Heart left ventricle (tissue), 16 donors: ENCODE results near the gene PFKP. TPM values are rescaled to one million over a fixed set of nuclear protein-coding genes. Genes with fewer than 3 reads are reported as not detected.
A peak's percentile ranks its signal among the peaks of the same experiment; 100 is the strongest.

Source experiments
- ATAC-seq, 4 donors: fragments of 200-7000 bp; cut with Tn5 transposase; one replicate each; pipeline ENCODE4 v1.9.1; 2020 to 2022; ENCODE audit warnings: moderate library complexity in 4 of 4, mild to moderate bottlenecking in 3 of 4, moderate number of reproducible peaks in 1 of 4
- DNase-seq, 5 donors: peaks; one replicate each; pipeline ENCODE4 v3.0.0-alpha.2; 2020
- H3K27ac ChIP-seq, 12 donors: fragments of 200-600 bp; sonication (generic) in 4 of 12; one replicate each; pipeline versions ENCODE4 v1.5.0 to v1.8.0; 2016 to 2022; ENCODE audit warnings: mild to moderate bottlenecking in 2 of 12
- H3K27me3 ChIP-seq, 9 donors: fragments of 200-600 bp; sonication (generic) in 2 of 9; one replicate each; pipeline versions ENCODE4 v1.5.1 to v1.8.0; 2016 to 2022; ENCODE audit warnings: mild to moderate bottlenecking in 3 of 9
- H3K36me3 ChIP-seq, 9 donors: fragments of 200-600 bp; sonication (generic) in 2 of 9; one replicate each; pipeline versions ENCODE4 v1.5.0 to v1.8.0; 2018 to 2022; ENCODE audit warnings: mild to moderate bottlenecking in 2 of 9
- H3K4me1 ChIP-seq, 12 donors: fragments of 200-600 bp; sonication (generic) in 4 of 12; one replicate each; pipeline versions ENCODE4 v1.5.0 to v1.8.0; 2016 to 2022; ENCODE audit warnings: mild to moderate bottlenecking in 3 of 12
- H3K4me3 ChIP-seq, 12 donors: fragments of 200-600 bp; sonication (generic) in 4 of 12; one replicate each; pipeline versions ENCODE4 v1.5.0 to v1.8.0; 2017 to 2022; ENCODE audit warnings: mild to moderate bottlenecking in 9 of 12, moderate library complexity in 4 of 12
- H3K9me3 ChIP-seq, 12 donors: fragments of 200-600 bp; sonication (generic) in 4 of 12; one replicate each; pipeline versions ENCODE4 v1.5.0 to v1.8.0; 2016 to 2022; ENCODE audit warnings: mild to moderate bottlenecking in 1 of 12
- POLR2A ChIP-seq, 2 donors: fragments of 450-650 bp; IDR thresholded peaks; one replicate each; pipeline ENCODE4 v1.6.1; 2017; ENCODE audit warnings: antibody characterized with exemption in 2 of 2, mild to moderate bottlenecking in 2 of 2, moderate library complexity in 2 of 2
- WGBS, 4 donors: extraction: QIAGEN DNeasy Blood & Tissue Kit in 2 of 4; methylation state at CpG; one replicate each; pipeline versions ENCODE4 v1.1.5 to v1.1.7; 2013 to 2018; 5-methylcytosine and 5-hydroxymethylcytosine counted together
- intact Hi-C, 10 donors: fragments of 100-400 bp; cut with DNase I; formaldehyde crosslinking; loops; one replicate each; pipeline versions ENCODE4 v1.11.1 to v1.14.2; 2022
- polyA plus RNA-seq, 2 donors: library from polyadenylated mRNA; stranded (reverse); fragments of 200-250 nt; gene quantifications; one replicate each; pipeline ENCODE4 v1.2.3, GENCODE V29; 2013
- total RNA-seq, 9 donors: library from RNA; depleted of rRNA in 2 of 9; stranded (reverse); fragments of >200 nt in 2 of 9; fragmentation: NEBNext Ultra II Directional in 3 of 9; extraction: Animal tissue kit (Norgen Biotek cat#: 25700) in 3 of 9; gene quantifications; one replicate each; pipeline versions ENCODE4 v1.1.0 to v1.2.4, GENCODE V29; 2016 to 2023
- TF ChIP-seq, protein P1 (sequence below), 12 donors: fragments of 200-600 bp; sonication (generic) in 4 of 12; IDR thresholded peaks; one replicate each; pipeline versions ENCODE4 v1.5.0 to v1.8.0; 2018 to 2022; ENCODE audit warnings: antibody characterized with exemption in 12 of 12, mild to moderate bottlenecking in 5 of 12
- donor health status: ischemic (EF 13 %, LVEDD 7.1; RV severe dilation, severe dysfunction).
- donor health status: healthy with polysubstance abuse.
- donor health status: DM: no; HTN: yes; CAD: no.
- donor health status: DM: no; HTN: no; CAD: no.
- donor health status: ischemic (EF 25% LVEDD 6.9; RV normal size, moderate dysfunction).
- donor health status: ischemic (EF 25% LVEDD 5.7; RV mildly dilated, moderate dysfunction).
- donor health status: healthy.
- donor health status: DM: yes; HTN: yes; CAD: no.
- donor health status: ischemic (EF 35%, LVEDD 5.7; RV mildly dilated, moderate dysfunction).
- donor health status: nonischemic (EF 11% LVEDD 7.7; RV severe dilation, severe dysfunction).
- donor health status: DM: yes; HTN: yes; CAD: no.
- donor health status: PGD.
- donor health status: ischemic (EF 29% LVEDD 5.4; RV normal size, mild dysfunction).
- donor health status: nonischemic (EF 23%, LVEDD 6.1; RV moderate dilation, normal function).

Gene PFKP
- total and polyA plus RNA-seq, 11 donors = 68.0 to 318 (median 183) TPM

DNA sequence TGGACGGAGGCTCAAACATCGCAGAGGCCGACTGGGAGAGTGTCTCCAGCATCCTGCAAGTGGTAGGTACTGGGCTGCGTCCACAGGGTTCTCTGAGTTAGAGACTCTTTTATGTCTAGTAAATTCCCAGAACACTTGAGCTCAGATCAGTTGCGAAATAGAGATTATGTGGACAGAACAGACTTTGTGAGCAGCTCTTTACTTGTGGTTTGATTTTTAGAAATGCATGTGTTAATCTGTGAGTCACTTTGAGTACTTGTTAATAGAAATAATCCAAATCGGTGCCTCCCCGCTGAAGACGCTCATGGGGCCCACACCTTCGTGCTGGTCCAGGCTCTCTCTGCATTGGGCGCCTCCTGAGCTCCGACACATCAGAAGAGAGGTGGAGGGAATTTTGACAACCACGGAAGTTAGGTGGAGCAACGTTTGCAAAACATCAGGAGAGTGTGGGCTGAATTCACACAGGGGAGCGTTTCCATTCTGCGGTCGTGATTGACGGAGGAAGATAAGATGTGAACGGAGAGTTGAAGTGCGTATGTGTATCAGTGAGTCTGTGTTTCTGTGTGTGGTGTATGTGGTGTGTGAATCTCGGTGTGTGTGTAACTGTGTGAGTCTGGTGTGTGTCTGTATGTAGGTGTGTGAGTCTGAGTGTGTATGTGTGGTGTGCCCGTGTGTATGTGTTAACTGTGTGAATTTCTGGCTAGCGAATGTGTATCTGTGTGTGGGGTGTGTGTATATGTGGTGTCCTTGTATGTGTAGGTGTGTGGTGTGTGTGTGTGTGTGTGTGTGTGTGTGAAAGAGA, 32.1 kb downstream of the PFKP start:
- DNase-seq = no peak
- H3K27ac ChIP-seq = no peak overlapping the region
- peaks cover 0 to 42% (median 17%) of the 10 kb centered on the region in 9 donors for H3K36me3 ChIP-seq
- WGBS, 4 donors = 62 to 77% (median 72%) methylated on average over 22 of the region's 22 CpGs
- H3K4me1 ChIP-seq = peaks cover 0 to 52% (median 30%) of the 10 kb centered on the region in 12 donors
- TF ChIP-seq, protein P1, sequence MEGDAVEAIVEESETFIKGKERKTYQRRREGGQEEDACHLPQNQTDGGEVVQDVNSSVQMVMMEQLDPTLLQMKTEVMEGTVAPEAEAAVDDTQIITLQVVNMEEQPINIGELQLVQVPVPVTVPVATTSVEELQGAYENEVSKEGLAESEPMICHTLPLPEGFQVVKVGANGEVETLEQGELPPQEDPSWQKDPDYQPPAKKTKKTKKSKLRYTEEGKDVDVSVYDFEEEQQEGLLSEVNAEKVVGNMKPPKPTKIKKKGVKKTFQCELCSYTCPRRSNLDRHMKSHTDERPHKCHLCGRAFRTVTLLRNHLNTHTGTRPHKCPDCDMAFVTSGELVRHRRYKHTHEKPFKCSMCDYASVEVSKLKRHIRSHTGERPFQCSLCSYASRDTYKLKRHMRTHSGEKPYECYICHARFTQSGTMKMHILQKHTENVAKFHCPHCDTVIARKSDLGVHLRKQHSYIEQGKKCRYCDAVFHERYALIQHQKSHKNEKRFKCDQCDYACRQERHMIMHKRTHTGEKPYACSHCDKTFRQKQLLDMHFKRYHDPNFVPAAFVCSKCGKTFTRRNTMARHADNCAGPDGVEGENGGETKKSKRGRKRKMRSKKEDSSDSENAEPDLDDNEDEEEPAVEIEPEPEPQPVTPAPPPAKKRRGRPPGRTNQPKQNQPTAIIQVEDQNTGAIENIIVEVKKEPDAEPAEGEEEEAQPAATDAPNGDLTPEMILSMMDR (IDR thresholded peaks at IDR 0.05) = no peak
- TF ChIP-seq POLR2A (IDR thresholded peaks at IDR 0.05) = no peak
- H3K27me3 ChIP-seq = no peaks in the 10 kb centered on the region
- H3K9me3 ChIP-seq = no peaks in the 10 kb centered on the region
- H3K4me3 ChIP-seq = no peak overlapping the region
- peak in 1 of 4 donors; percentile 14 for ATAC-seq
- intact Hi-C loops = no loop called here

GRCh38 chr10:3100093-3100792, 32.9 kb downstream of the PFKP start:
- Histone ChIP-seq H3K27ac (no peak overlapping the region), H3K4me1 (peaks cover 0 to 48% (median 23%) of the 10 kb centered on the region in 12 donors), H3K9me3 (no peaks in the 10 kb centered on the region), H3K4me3 (no peak overlapping the region), H3K36me3 (peaks cover 0 to 50% (median 20%) of the 10 kb centered on the region in 9 donors), H3K27me3 (no peaks in the 10 kb centered on the region)
- DNase-seq (no peak), ATAC-seq (no peak)
- no peak for TF ChIP-seq POLR2A (IDR thresholded peaks at IDR 0.05)
- TF ChIP-seq, protein P1 (IDR thresholded peaks at IDR 0.05) = no peak
- intact Hi-C loops = no loop called here
- 93 to 97% (median 95%) methylated on average over 19 of the region's 19 CpGs for WGBS, 4 donors

GRCh38 chr10:3100856-3101640, 33.7 kb downstream of the PFKP start:
- no peak for TF ChIP-seq POLR2A (IDR thresholded peaks at IDR 0.05)
- TF ChIP-seq, protein P1 (IDR thresholded peaks at IDR 0.05) = no peak
- Histone ChIP-seq H3K36me3 (peaks cover 0 to 57% (median 26%) of the 10 kb centered on the region in 9 donors), H3K4me1 (peaks cover 0 to 40% (median 18%) of the 10 kb centered on the region in 12 donors), H3K27me3 (no peaks in the 10 kb centered on the region), H3K9me3 (no peaks in the 10 kb centered on the region), H3K4me3 (no peak overlapping the region), H3K27ac (no peak overlapping the region)
- WGBS, 4 donors = 93 to 96% (median 93%) methylated on average over 31 of the region's 31 CpGs
- ATAC-seq = no peak
- DNase-seq = peak in 1 of 5 donors; percentile 33
- intact Hi-C loops = no loop called here
